Measurements from ENCODE around the gene RTP3.

RTP3 gene

GRCh38 chr3:46469680-46470357 lies 28.0 kb upstream of the RTP3 start:
- FAIRE-seq (no peak), DNase-seq (ENCODE audit: low spot score) (no peak)

- no peak for DNase-seq (ENCODE audit: low spot score)
- no peak for FAIRE-seq
Measured at GRCh38 chr3:46470831-46471230, 26.9 kb upstream of the RTP3 start.

GRCh38 chr3:46471371-46471914 lies 26.3 kb upstream of the RTP3 start:
- no peak for FAIRE-seq
- DNase-seq (ENCODE audit: low spot score), result no peak

GRCh38 chr3:46472736-46473135 lies 25.0 kb upstream of the RTP3 start:
- FAIRE-seq (no peak), DNase-seq (ENCODE audit: low spot score) (no peak)

GRCh38 chr3:46477145-46477544 lies 20.6 kb upstream of the RTP3 start:
- no peak for DNase-seq (ENCODE audit: low spot score)
- no peak for FAIRE-seq

GRCh38 chr3:46477756-46478155 lies 20.0 kb upstream of the RTP3 start:
- FAIRE-seq, result no peak
- no peak for DNase-seq (ENCODE audit: low spot score)

GRCh38 chr3:46478341-46478740 lies 19.4 kb upstream of the RTP3 start:
- no peak for FAIRE-seq
- no peak for DNase-seq (ENCODE audit: low spot score)

GRCh38 chr3:46479021-46479420 lies 18.8 kb upstream of the RTP3 start:
- FAIRE-seq, result peak; percentile 35

GRCh38 chr3:46479696-46480095 lies 18.1 kb upstream of the RTP3 start:
- FAIRE-seq (no peak), DNase-seq (ENCODE audit: low spot score) (no peak)

More at GRCh38 chr3:46479021-46479420, 18.8 kb upstream of the RTP3 start:
- DNase-seq (ENCODE audit: low spot score), result no peak

GRCh38 chr3:46480491-46481195 lies 17.1 kb upstream of the RTP3 start:
- DNase-seq (ENCODE audit: low spot score) (no peak), FAIRE-seq (no peak)

GRCh38 chr3:46481636-46482035 lies 16.1 kb upstream of the RTP3 start:
- DNase-seq (ENCODE audit: low spot score) (no peak), FAIRE-seq (no peak)

- FAIRE-seq (peak; percentile 93), DNase-seq (ENCODE audit: low spot score) (peak; percentile 81)
Measured at GRCh38 chr3:46482632-46483350, 15.0 kb upstream of the RTP3 start.

- FAIRE-seq (no peak), DNase-seq (ENCODE audit: low spot score) (no peak)
Measured at GRCh38 chr3:46483825-46484224, 14.0 kb upstream of the RTP3 start.

- FAIRE-seq, result no peak
- DNase-seq (ENCODE audit: low spot score), result no peak
Measured at GRCh38 chr3:46484388-46484787, 13.4 kb upstream of the RTP3 start.

GRCh38 chr3:46484911-46485778 lies 12.6 kb upstream of the RTP3 start:
- FAIRE-seq (no peak), DNase-seq (ENCODE audit: low spot score) (no peak)

- FAIRE-seq (no peak), DNase-seq (ENCODE audit: low spot score) (no peak)
Measured at GRCh38 chr3:46485779-46486175, 12.0 kb upstream of the RTP3 start.

GRCh38 chr3:46488735-46489361 lies 8.9 kb upstream of the RTP3 start:
- peak; percentile 91 for DNase-seq (ENCODE audit: low spot score)
- FAIRE-seq, result peak; percentile 80

- DNase-seq (ENCODE audit: low spot score) (no peak), FAIRE-seq (no peak)
Measured at GRCh38 chr3:46489381-46489780, 8.4 kb upstream of the RTP3 start.

GRCh38 chr3:46489875-46490274 lies 7.9 kb upstream of the RTP3 start:
- DNase-seq (ENCODE audit: low spot score), result no peak
- no peak for FAIRE-seq

- FAIRE-seq, result no peak
Measured at GRCh38 chr3:46490338-46491084, 7.3 kb upstream of the RTP3 start.

More at GRCh38 chr3:46490338-46491084, 7.3 kb upstream of the RTP3 start:
- peak; percentile 57 for DNase-seq (ENCODE audit: low spot score)
